ENCODE measurements around the gene AKAP12.

GRCh38 chr6:151260205-151260604 is 20.4 kb downstream of the AKAP12 start:
- TF ChIP-seq ZBTB21 (CRISPR knock-in tag; IDR thresholded peaks at IDR 0.05; ENCODE audit: borderline replicate concordance) (no peak), ATF3 (CRISPR knock-in tag; conservative IDR thresholded peaks at IDR 0.05) (no peak), CTCF (IDR thresholded peaks at IDR 0.05) (no peak), E2F4 (CRISPR knock-in tag; IDR thresholded peaks at IDR 0.05; ENCODE audit: borderline replicate concordance, low read depth) (no peak), MXD4 (CRISPR knock-in tag; IDR thresholded peaks at IDR 0.05; ENCODE audit: borderline replicate concordance) (no peak), NR2C2 (CRISPR knock-in tag; IDR thresholded peaks at IDR 0.05) (no peak), FOXP1 (CRISPR knock-in tag; IDR thresholded peaks at IDR 0.05; ENCODE audit: borderline replicate concordance) (no peak), ATF1 (CRISPR knock-in tag; IDR thresholded peaks at IDR 0.05) (no peak), FOXK1 (CRISPR knock-in tag; IDR thresholded peaks at IDR 0.05) (no peak)

Measured in WTC11 (cell line).